ENCODE measurements around the gene DDX25.

Gene DDX25

GRCh38 chr11:125946712-125947418, 42.6 kb downstream of the DDX25 start:
- H3K27me3 ChIP-seq, result peaks cover 0 to 24% of the 10 kb centered on the region in 2 donors
- H3K27ac ChIP-seq, result no peak overlapping the region
- H3K36me3 ChIP-seq, result no peaks in the 10 kb centered on the region
- DNase-seq, result peak in 1 of 2 donors; percentile 45
- H3K4me3 ChIP-seq, result no peak overlapping the region
- peaks cover 0 to 7% (median 0%) of the 10 kb centered on the region in 4 donors for H3K4me1 ChIP-seq
- no peaks in the 10 kb centered on the region for H3K9me3 ChIP-seq
- no peak for TF ChIP-seq CTCF (IDR thresholded peaks at IDR 0.05)
- intact Hi-C loops (cut with DNase I; ENCODE audit: low total_unique reads), result no loop called here

GRCh38 chr11:125947419-125948277, 43.3 kb downstream of the DDX25 start:
- H3K27me3 ChIP-seq, result peaks cover 0 to 21% of the 10 kb centered on the region in 2 donors
- no peaks in the 10 kb centered on the region for H3K36me3 ChIP-seq
- no peak overlapping the region for H3K27ac ChIP-seq
- peaks cover 0 to 7% (median 0%) of the 10 kb centered on the region in 4 donors for H3K4me1 ChIP-seq
- no peak for TF ChIP-seq CTCF (IDR thresholded peaks at IDR 0.05)
- H3K4me3 ChIP-seq, result no peak overlapping the region
- H3K9me3 ChIP-seq, result no peaks in the 10 kb centered on the region
- intact Hi-C loops (cut with DNase I; ENCODE audit: low total_unique reads), result no loop called here
- DNase-seq, result peak in 1 of 2 donors; percentile 60

GRCh38 chr11:125948278-125949051, 44.2 kb downstream of the DDX25 start:
- peaks cover 0 to 7% (median 0%) of the 10 kb centered on the region in 4 donors for H3K4me1 ChIP-seq
- peaks cover 0 to 21% of the 10 kb centered on the region in 2 donors for H3K27me3 ChIP-seq
- H3K9me3 ChIP-seq, result no peaks in the 10 kb centered on the region
- no peaks in the 10 kb centered on the region for H3K36me3 ChIP-seq
- no peak for TF ChIP-seq CTCF (IDR thresholded peaks at IDR 0.05)
- intact Hi-C loops (cut with DNase I; ENCODE audit: low total_unique reads), result no loop called here
- no peak overlapping the region for H3K4me3 ChIP-seq
- no peak overlapping the region for H3K27ac ChIP-seq
- DNase-seq, result peak in 1 of 2 donors; percentile 60

- no peaks in the 10 kb centered on the region for H3K36me3 ChIP-seq
- intact Hi-C loops (cut with DNase I; ENCODE audit: low total_unique reads), result no loop called here
- no peak for TF ChIP-seq CTCF (IDR thresholded peaks at IDR 0.05)
Measured at GRCh38 chr11:125949271-125950177, 45.2 kb downstream of the DDX25 start.

GRCh38 chr11:125950178-125950490, 45.8 kb downstream of the DDX25 start:
- peaks cover 0 to 7% (median 0%) of the 10 kb centered on the region in 4 donors for H3K4me1 ChIP-seq
- no peak overlapping the region for H3K4me3 ChIP-seq
- no peaks in the 10 kb centered on the region for H3K36me3 ChIP-seq
- H3K9me3 ChIP-seq, result no peaks in the 10 kb centered on the region
- intact Hi-C loops (cut with DNase I; ENCODE audit: low total_unique reads), result no loop called here
- TF ChIP-seq CTCF (IDR thresholded peaks at IDR 0.05), result no peak
- no peak for DNase-seq
- peaks cover 0 to 16% of the 10 kb centered on the region in 2 donors for H3K27me3 ChIP-seq
- no peak overlapping the region for H3K27ac ChIP-seq

More at GRCh38 chr11:125949271-125950177, 45.2 kb downstream of the DDX25 start:
- Histone ChIP-seq H3K4me3 (no peak overlapping the region), H3K27ac (no peak overlapping the region), H3K27me3 (peaks cover 0 to 18% of the 10 kb centered on the region in 2 donors), H3K9me3 (no peaks in the 10 kb centered on the region), H3K4me1 (peaks cover 0 to 7% (median 0%) of the 10 kb centered on the region in 4 donors)
- no peak for DNase-seq

Measured in tibial artery (tissue), 4 donors.